Liver (tissue), 3 donors: Measurements from ENCODE around the gene PAPPA2.

Source experiments
- GABPA ChIP-seq, 2 donors: IDR thresholded peaks in 1 of 2; conservative IDR thresholded peaks in 1 of 2; 2 replicates each; pipeline ENCODE4 v1.6.1; 2016; ENCODE audit warnings: antibody characterized with exemption in 2 of 2, mild to moderate bottlenecking in 1 of 2, moderate library complexity in 1 of 2
- REST ChIP-seq: IDR thresholded peaks from 2 replicates; pipeline ENCODE4 v1.6.1; 2016; ENCODE audit warnings: antibody characterized with exemption, mild to moderate bottlenecking
- TAF1 ChIP-seq: conservative IDR thresholded peaks from 2 replicates; pipeline ENCODE4 v1.6.1; 2016; ENCODE audit warnings: antibody characterized with exemption, mild to moderate bottlenecking
- YY1 ChIP-seq: IDR thresholded peaks from 2 replicates; pipeline ENCODE4 v1.6.1; 2016; ENCODE audit warnings: antibody characterized with exemption, mild to moderate bottlenecking
- TF ChIP-seq, protein P1 (sequence below): fragments of 150-350 bp; IDR thresholded peaks from 2 replicates; pipeline ENCODE4 v1.5.1; 2017; ENCODE audit warnings: improper control_type of control experiment, low read depth, low read length; ENCODE audit not compliant: missing input control
- donor health status: healthy.
- donor health status: healthy.

DNA sequence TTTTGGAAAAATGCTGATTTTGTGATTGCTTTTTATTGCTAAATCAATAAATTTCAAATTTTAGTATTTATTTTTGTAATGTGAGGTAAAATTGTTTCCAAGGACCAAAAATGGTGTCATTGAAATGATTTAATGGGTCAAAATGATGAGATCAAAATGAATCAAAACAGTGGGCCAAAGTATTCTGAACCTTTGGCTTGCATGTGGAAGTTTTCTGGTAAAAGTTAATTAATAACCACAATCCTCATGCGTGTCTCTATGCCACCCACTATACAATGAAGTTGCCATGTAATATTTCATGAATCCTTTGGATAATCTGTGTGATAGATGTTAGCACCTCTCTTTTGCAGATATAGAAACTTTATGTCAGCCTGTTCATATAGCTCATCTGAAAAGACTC, 83.8 kb downstream of the PAPPA2 start:
- TF ChIP-seq TAF1 (no peak), GABPA (IDR thresholded peaks at IDR 0.05 in 1 of 2, conservative IDR thresholded peaks at IDR 0.05 in 1 of 2) (no peak), YY1 (peak; percentile 53), REST (no peak)
- TF ChIP-seq, protein P1, sequence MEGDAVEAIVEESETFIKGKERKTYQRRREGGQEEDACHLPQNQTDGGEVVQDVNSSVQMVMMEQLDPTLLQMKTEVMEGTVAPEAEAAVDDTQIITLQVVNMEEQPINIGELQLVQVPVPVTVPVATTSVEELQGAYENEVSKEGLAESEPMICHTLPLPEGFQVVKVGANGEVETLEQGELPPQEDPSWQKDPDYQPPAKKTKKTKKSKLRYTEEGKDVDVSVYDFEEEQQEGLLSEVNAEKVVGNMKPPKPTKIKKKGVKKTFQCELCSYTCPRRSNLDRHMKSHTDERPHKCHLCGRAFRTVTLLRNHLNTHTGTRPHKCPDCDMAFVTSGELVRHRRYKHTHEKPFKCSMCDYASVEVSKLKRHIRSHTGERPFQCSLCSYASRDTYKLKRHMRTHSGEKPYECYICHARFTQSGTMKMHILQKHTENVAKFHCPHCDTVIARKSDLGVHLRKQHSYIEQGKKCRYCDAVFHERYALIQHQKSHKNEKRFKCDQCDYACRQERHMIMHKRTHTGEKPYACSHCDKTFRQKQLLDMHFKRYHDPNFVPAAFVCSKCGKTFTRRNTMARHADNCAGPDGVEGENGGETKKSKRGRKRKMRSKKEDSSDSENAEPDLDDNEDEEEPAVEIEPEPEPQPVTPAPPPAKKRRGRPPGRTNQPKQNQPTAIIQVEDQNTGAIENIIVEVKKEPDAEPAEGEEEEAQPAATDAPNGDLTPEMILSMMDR, result no peak
